Psoas muscle (tissue), 8 donors: ENCODE data around the gene AGXT2. TPM values are rescaled to one million over a fixed set of nuclear protein-coding genes. Genes with fewer than 3 reads are reported as not detected.

Experiments
- ATAC-seq, 4 donors: fragments of 200-7000 bp; cut with Tn5 transposase; one replicate each; pipeline ENCODE4 v1.9.1; 2020; ENCODE audit warnings: moderate library complexity in 3 of 4, mild to moderate bottlenecking in 2 of 4
- DNase-seq, 2 donors: peaks; one replicate each; pipeline ENCODE4 v3.0.0-alpha.2; 2020
- H3K27ac ChIP-seq: fragments of 200-600 bp; one replicate; pipeline ENCODE4 v1.8.0; 2022
- H3K27me3 ChIP-seq, 3 donors: fragments of 200-600 bp in 1 of 3; one replicate each; pipeline versions ENCODE4 v1.6.1 to v1.8.0; 2013 to 2022; ENCODE audit warnings: low read length in 2 of 3, mild to moderate bottlenecking in 2 of 3, moderate library complexity in 1 of 3; ENCODE audit not compliant: insufficient read depth in 3 of 3
- H3K36me3 ChIP-seq, 2 donors: fragments of 200-600 bp in 1 of 2; one replicate each; pipeline versions ENCODE4 v1.6.1 to v1.8.0; 2013 to 2022; ENCODE audit warnings: low read depth in 1 of 2, mild to moderate bottlenecking in 1 of 2, moderate library complexity in 1 of 2; ENCODE audit not compliant: insufficient read depth in 1 of 2
- H3K4me1 ChIP-seq: fragments of 200-600 bp; one replicate; pipeline ENCODE4 v1.8.0; 2022
- H3K4me3 ChIP-seq: fragments of 200-600 bp; one replicate; pipeline ENCODE4 v1.8.0; 2022; ENCODE audit warnings: mild to moderate bottlenecking
- H3K9me3 ChIP-seq: fragments of 200-600 bp; one replicate; pipeline ENCODE4 v1.8.0; 2022
- WGBS, 3 donors: extraction: QIAGEN DNeasy Blood & Tissue Kit; methylation state at CpG; one replicate each; pipeline versions ENCODE4 v1.1.6 to v1.1.7; 2013; 5-methylcytosine and 5-hydroxymethylcytosine counted together
- intact Hi-C, 2 donors: fragments of 100-400 bp; cut with DNase I; formaldehyde crosslinking; loops; one replicate each; pipeline versions ENCODE4 v1.11.0 to v1.14.2; 2022
- polyA plus RNA-seq, 3 donors: library from polyadenylated mRNA; stranded (reverse); fragments of 200-250 nt; gene quantifications; one replicate each; pipeline ENCODE4 v1.2.3, GENCODE V29; 2013
- total RNA-seq, 4 donors: library from RNA; stranded (reverse); fragmentation: NEBNext Ultra II Directional in 2 of 4; extraction: Animal tissue kit (Norgen Biotek cat#: 25700) in 2 of 4; gene quantifications; one replicate each; pipeline versions ENCODE4 v1.2.1 to v1.2.4, GENCODE V29; 2021 to 2023
- TF ChIP-seq, protein P1 (sequence below): fragments of 200-600 bp; IDR thresholded peaks from one replicate; pipeline ENCODE4 v1.8.0; 2022; ENCODE audit warnings: antibody characterized with exemption
- donor health status: healthy with polysubstance abuse.
- donor health status: DM: no; HTN: no; CAD: no; lungs with moderate emphysema.
- donor health status: Bipolar disorder and iron deficiency.
- donor health status: healthy.
- donor health status: DM: yes; HTN: yes; CAD: no.
- donor health status: DM: no; HTN: no; CAD: no.
- donor health status: DM: no; HTN: no; CAD: no.
- donor health status: DM: yes; HTN: yes; CAD: no.

AGXT2 gene
- total and polyA plus RNA-seq, 7 donors: not detected

- ATAC-seq (no peak), DNase-seq (no peak)
- 45 to 58% (median 55%) methylated on average over 3 of the region's 3 CpGs for WGBS, 3 donors
- no peak overlapping the region for H3K27ac ChIP-seq
- intact Hi-C loops: no loop called here
- TF ChIP-seq, protein P1, sequence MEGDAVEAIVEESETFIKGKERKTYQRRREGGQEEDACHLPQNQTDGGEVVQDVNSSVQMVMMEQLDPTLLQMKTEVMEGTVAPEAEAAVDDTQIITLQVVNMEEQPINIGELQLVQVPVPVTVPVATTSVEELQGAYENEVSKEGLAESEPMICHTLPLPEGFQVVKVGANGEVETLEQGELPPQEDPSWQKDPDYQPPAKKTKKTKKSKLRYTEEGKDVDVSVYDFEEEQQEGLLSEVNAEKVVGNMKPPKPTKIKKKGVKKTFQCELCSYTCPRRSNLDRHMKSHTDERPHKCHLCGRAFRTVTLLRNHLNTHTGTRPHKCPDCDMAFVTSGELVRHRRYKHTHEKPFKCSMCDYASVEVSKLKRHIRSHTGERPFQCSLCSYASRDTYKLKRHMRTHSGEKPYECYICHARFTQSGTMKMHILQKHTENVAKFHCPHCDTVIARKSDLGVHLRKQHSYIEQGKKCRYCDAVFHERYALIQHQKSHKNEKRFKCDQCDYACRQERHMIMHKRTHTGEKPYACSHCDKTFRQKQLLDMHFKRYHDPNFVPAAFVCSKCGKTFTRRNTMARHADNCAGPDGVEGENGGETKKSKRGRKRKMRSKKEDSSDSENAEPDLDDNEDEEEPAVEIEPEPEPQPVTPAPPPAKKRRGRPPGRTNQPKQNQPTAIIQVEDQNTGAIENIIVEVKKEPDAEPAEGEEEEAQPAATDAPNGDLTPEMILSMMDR: no peak
- H3K4me3 ChIP-seq: no peak overlapping the region
- no peaks in the 10 kb centered on the region for H3K9me3 ChIP-seq
- H3K4me1 ChIP-seq: no peaks in the 10 kb centered on the region
- H3K36me3 ChIP-seq: no peaks in the 10 kb centered on the region
- no peaks in the 10 kb centered on the region for H3K27me3 ChIP-seq
Observed at GRCh38 chr5:35094948-35095347, 47.2 kb upstream of the AGXT2 start.

- ATAC-seq: no peak
- 59 to 87% (median 78%) methylated on average over 2 of the region's 2 CpGs for WGBS, 3 donors
- no peaks in the 10 kb centered on the region for H3K4me1 ChIP-seq
- no peaks in the 10 kb centered on the region for H3K27me3 ChIP-seq
- no peak for DNase-seq
- H3K9me3 ChIP-seq: no peaks in the 10 kb centered on the region
- intact Hi-C loops: no loop called here
- no peak overlapping the region for H3K27ac ChIP-seq
- no peak overlapping the region for H3K4me3 ChIP-seq
- TF ChIP-seq, protein P1: no peak
- H3K36me3 ChIP-seq: no peaks in the 10 kb centered on the region
Observed at GRCh38 chr5:35092703-35093102, 45.0 kb upstream of the AGXT2 start.

DNA sequence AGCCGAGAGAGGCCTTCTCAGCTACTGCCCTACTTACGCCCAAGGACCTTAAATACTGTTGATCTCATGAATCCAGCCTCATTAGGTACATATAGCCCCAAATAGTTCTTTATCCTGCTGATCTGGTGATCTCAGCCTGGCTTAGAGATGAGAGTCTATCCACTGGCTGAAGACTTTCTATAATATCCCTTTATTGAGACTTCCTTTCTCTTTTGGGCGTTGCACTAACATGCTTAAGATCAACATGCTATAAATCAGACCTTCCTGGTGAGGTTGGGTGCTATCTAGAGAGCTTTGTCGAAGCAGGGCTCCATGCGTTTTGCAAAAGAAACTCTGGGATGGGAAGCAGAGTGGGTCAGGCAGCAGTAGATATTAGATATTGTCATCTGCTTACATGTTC, 44.0 kb upstream of the AGXT2 start:
- Histone ChIP-seq H3K27me3 (no peaks in the 10 kb centered on the region), H3K4me1 (no peaks in the 10 kb centered on the region), H3K9me3 (no peaks in the 10 kb centered on the region), H3K27ac (no peak overlapping the region), H3K4me3 (no peak overlapping the region), H3K36me3 (no peaks in the 10 kb centered on the region)
- 75 to 80% (median 80%) methylated on average over 5 of the region's 5 CpGs for WGBS, 3 donors
- TF ChIP-seq, protein P1: no peak
- intact Hi-C loops: loop anchor here in 1 of 2 donors (2.0 kb wide), 1 partner anchor 829 kb away; no protein-coding TSS in a partner anchor
- DNase-seq (no peak), ATAC-seq (no peak)

DNA sequence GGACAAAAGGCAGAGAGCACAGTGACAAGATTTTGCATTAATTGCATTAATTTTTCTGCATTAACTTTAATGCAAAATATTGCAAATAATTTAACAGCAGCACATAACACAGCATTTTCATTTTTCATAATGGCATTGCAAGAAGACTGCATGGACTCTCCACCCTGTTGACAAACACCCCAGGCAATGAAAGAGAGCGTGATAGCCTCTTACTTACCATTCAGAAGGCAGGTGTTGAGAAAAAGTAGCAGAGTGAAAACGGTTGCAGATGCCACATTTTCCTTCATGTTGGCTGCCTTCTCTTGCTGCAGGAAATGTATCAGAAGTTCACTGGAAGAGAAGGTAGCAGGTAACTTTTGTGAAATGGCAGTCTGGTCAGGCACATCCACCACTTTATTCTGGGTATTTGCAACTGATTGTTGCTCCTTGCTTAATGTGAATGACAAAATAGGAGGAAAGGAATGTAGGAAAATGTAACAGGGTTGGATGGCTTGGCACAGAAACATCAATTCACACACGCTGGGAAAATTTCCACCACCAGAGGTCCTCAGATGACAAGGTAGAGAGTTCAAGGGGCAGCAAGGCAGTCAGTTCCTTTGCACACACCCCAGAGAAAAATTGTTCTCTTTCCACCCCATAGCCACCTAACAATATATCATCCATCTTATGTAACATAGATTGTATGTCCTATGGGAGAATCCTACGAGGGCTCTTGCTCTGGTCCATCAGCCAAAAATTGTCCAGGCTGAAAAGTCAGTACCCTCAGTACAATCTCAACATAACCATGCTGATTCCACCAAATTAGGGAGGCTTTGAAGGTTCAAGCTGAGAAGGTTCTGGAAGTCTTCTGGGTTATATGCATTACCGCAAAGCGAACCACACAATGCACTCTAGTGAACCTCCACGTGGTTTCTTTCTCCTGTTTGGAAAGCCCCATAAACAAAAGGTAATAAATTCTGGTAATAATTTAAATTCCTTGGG, 41.9 kb upstream of the AGXT2 start:
- no peak for DNase-seq
- no peaks in the 10 kb centered on the region for H3K36me3 ChIP-seq
- 58 to 65% (median 63%) methylated on average over 7 of the region's 7 CpGs for WGBS, 3 donors
- H3K27ac ChIP-seq: no peak overlapping the region
- TF ChIP-seq, protein P1: peak; percentile 42
- intact Hi-C loops: loop anchor here in 1 of 2 donors (2.0 kb wide), 1 partner anchor 831 kb away; no protein-coding TSS in a partner anchor
- no peaks in the 10 kb centered on the region for H3K27me3 ChIP-seq
- H3K4me1 ChIP-seq: no peaks in the 10 kb centered on the region
- H3K9me3 ChIP-seq: no peaks in the 10 kb centered on the region
- no peak for ATAC-seq
- no peak overlapping the region for H3K4me3 ChIP-seq
